ENCODE data around the gene RNF213. TPM values are rescaled to one million over a fixed set of nuclear protein-coding genes. Genes with fewer than 3 reads are reported as not detected.

Gene RNF213
- total RNA-seq, 1 experiment from 2014 or later: 61.4 TPM

GRCh38 chr17:80277751-80278671 lies 17.4 kb downstream of the RNF213 start:
- Histone ChIP-seq H3K4me1 (no peaks in the 10 kb centered on the region), H3K4me3 (ENCODE audit: low read depth, low read length) (no peak overlapping the region), H3K36me3 (ENCODE audit: control insufficient read depth, insufficient read depth, low read length) (peaks cover 2% of the 10 kb centered on the region; the same call in 1 of the 2 replicates), H3K9me3 (no peaks in the 10 kb centered on the region), H3K27me3 (replicated peaks; ENCODE audit: control insufficient read depth, insufficient read depth, low read length) (no peaks in the 10 kb centered on the region)
- H3K9me3 Mint-ChIP-seq (ENCODE audit: unreplicated experiment): no peaks in the 10 kb centered on the region
- H3K4me1 Mint-ChIP-seq (ENCODE audit: low read depth, unreplicated experiment): no peaks in the 10 kb centered on the region
- intact Hi-C loops (cut with micrococcal nuclease; ENCODE audit: unreplicated experiment): no loop called here
- POLR2A ChIA-PET: no interaction called here
- DNase-seq: no peak
- BruUV-seq (replicated peaks): no TSS peak
- TF ChIP-seq CTCF (IDR thresholded peaks at IDR 0.05; ENCODE audit: insufficient read depth in 1 of 2, low read depth in 1 of 2, low read length in 1 of 2, severe bottlenecking in 1 of 2, unreplicated experiment in 1 of 2): no peak
- no peak overlapping the region for H3K4me3 Mint-ChIP-seq (ENCODE audit: unreplicated experiment)
- CTCF ChIA-PET: interaction anchor here (0.7 to 1.3 kb wide), 2 partner anchors 33 to 82 kb away, joined by 3 to 9 read pairs; no protein-coding TSS in a partner anchor
- H3K36me3 Mint-ChIP-seq (ENCODE audit: insufficient read depth, unreplicated experiment): peaks cover 31% of the 10 kb centered on the region
- no peak overlapping the region for H3K27ac Mint-ChIP-seq (ENCODE audit: unreplicated experiment)
- no peaks in the 10 kb centered on the region for H3K27me3 Mint-ChIP-seq (ENCODE audit: insufficient read depth, unreplicated experiment)

- Mint-ChIP-seq H3K36me3 (ENCODE audit: insufficient read depth, unreplicated experiment) (peaks cover 22% of the 10 kb centered on the region), H3K27ac (ENCODE audit: unreplicated experiment) (no peak overlapping the region), H3K4me3 (ENCODE audit: unreplicated experiment) (no peak overlapping the region), H3K4me1 (ENCODE audit: low read depth, unreplicated experiment) (no peaks in the 10 kb centered on the region), H3K27me3 (ENCODE audit: insufficient read depth, unreplicated experiment) (no peaks in the 10 kb centered on the region), H3K9me3 (ENCODE audit: unreplicated experiment) (no peaks in the 10 kb centered on the region)
- Histone ChIP-seq H3K4me3 (ENCODE audit: low read depth, low read length) (no peak overlapping the region), H3K4me1 (no peaks in the 10 kb centered on the region), H3K9me3 (no peaks in the 10 kb centered on the region), H3K36me3 (ENCODE audit: control insufficient read depth, insufficient read depth, low read length) (peaks cover 2% of the 10 kb centered on the region; the same call in 1 of the 2 replicates), H3K27me3 (replicated peaks; ENCODE audit: control insufficient read depth, insufficient read depth, low read length) (no peaks in the 10 kb centered on the region)
- no TSS peak for BruUV-seq (replicated peaks)
- POLR2A ChIA-PET: no interaction called here
- intact Hi-C loops (cut with micrococcal nuclease; ENCODE audit: unreplicated experiment): no loop called here
- CTCF ChIA-PET: interaction anchor here (0.6 kb wide), 1 partner anchor 273 kb away, joined by 4 read pairs; no protein-coding TSS in a partner anchor
- DNase-seq: no peak
- no peak for TF ChIP-seq CTCF (IDR thresholded peaks at IDR 0.05; ENCODE audit: insufficient read depth in 1 of 2, low read depth in 1 of 2, low read length in 1 of 2, severe bottlenecking in 1 of 2, unreplicated experiment in 1 of 2)
Measured at GRCh38 chr17:80279895-80280294, 19.2 kb downstream of the RNF213 start.

GRCh38 chr17:80281516-80281915 lies 20.9 kb downstream of the RNF213 start:
- POLR2A ChIA-PET: no interaction called here
- peaks cover 10% of the 10 kb centered on the region for H3K36me3 Mint-ChIP-seq (ENCODE audit: insufficient read depth, unreplicated experiment)
- BruUV-seq (replicated peaks): no TSS peak

More at GRCh38 chr17:80281516-80281915, 20.9 kb downstream of the RNF213 start:
- H3K9me3 ChIP-seq: no peaks in the 10 kb centered on the region
- H3K27me3 ChIP-seq (replicated peaks; ENCODE audit: control insufficient read depth, insufficient read depth, low read length): no peaks in the 10 kb centered on the region
- no peak for DNase-seq
- intact Hi-C loops (cut with micrococcal nuclease; ENCODE audit: unreplicated experiment): no loop called here
- Mint-ChIP-seq H3K27me3 (ENCODE audit: insufficient read depth, unreplicated experiment) (no peaks in the 10 kb centered on the region), H3K4me3 (ENCODE audit: unreplicated experiment) (no peak overlapping the region), H3K9me3 (ENCODE audit: unreplicated experiment) (no peaks in the 10 kb centered on the region), H3K27ac (ENCODE audit: unreplicated experiment) (no peak overlapping the region), H3K4me1 (ENCODE audit: low read depth, unreplicated experiment) (no peaks in the 10 kb centered on the region)
- no peak overlapping the region for H3K4me3 ChIP-seq (ENCODE audit: low read depth, low read length)
- no peak for TF ChIP-seq CTCF (IDR thresholded peaks at IDR 0.05; ENCODE audit: insufficient read depth in 1 of 2, low read depth in 1 of 2, low read length in 1 of 2, severe bottlenecking in 1 of 2, unreplicated experiment in 1 of 2)
- H3K36me3 ChIP-seq (ENCODE audit: control insufficient read depth, insufficient read depth, low read length): peaks cover 2% of the 10 kb centered on the region; the same call in 1 of the 2 replicates
- CTCF ChIA-PET: no interaction called here
- no peaks in the 10 kb centered on the region for H3K4me1 ChIP-seq

Measured in Caco-2 (cell line).